Adrenal gland (tissue), 5 donors: ENCODE measurements around the gene ZMAT5.

Source experiments
- CTCF ChIP-seq, 6 experiments: fragments of 450-650 bp in 4 of 6; fragments of 200-600 bp in 2 of 6; sonication (generic) in 1 of 6; IDR thresholded peaks; 1 replicate in 5 of 6; 2 replicates in 1 of 6; pipeline versions ENCODE4 v1.5.1 to v1.8.0; 2016 to 2021; ENCODE audit warnings: antibody characterized with exemption in 6 of 6, mild to moderate bottlenecking in 2 of 6, moderate library complexity in 1 of 6
- POLR2A ChIP-seq, 2 donors: fragments of 450-650 bp; IDR thresholded peaks; one replicate each; pipeline ENCODE4 v1.6.1; 2017; ENCODE audit warnings: antibody characterized with exemption in 2 of 2, mild to moderate bottlenecking in 2 of 2, moderate library complexity in 1 of 2
- donor health status: DM: no; HTN: no; CAD: no.

DNA sequence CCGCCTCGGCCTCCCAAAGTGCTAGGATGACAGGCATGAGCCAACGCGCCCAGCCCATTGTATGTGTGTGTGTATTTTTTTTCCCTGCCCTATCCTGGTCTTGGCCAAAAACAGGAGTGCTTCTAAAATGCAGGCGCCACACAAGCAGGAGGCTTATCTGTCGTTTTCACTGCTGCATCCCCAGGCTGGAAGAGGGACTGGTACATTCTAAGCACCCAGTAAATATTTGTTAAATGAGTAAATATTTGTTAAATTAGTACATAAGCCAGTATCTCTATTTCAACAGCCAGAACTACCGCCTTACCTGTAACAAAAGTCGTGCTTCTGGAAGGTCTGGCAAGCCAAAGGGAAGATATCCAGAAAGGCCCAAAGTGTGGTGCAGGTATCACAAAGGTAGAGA lies 46.3 kb upstream of the ZMAT5 start:
- no peak for TF ChIP-seq POLR2A (IDR thresholded peaks at IDR 0.05)
- no peak for TF ChIP-seq CTCF (IDR thresholded peaks at IDR 0.05)
